ENCODE measurements around the gene HHIP.

DNA sequence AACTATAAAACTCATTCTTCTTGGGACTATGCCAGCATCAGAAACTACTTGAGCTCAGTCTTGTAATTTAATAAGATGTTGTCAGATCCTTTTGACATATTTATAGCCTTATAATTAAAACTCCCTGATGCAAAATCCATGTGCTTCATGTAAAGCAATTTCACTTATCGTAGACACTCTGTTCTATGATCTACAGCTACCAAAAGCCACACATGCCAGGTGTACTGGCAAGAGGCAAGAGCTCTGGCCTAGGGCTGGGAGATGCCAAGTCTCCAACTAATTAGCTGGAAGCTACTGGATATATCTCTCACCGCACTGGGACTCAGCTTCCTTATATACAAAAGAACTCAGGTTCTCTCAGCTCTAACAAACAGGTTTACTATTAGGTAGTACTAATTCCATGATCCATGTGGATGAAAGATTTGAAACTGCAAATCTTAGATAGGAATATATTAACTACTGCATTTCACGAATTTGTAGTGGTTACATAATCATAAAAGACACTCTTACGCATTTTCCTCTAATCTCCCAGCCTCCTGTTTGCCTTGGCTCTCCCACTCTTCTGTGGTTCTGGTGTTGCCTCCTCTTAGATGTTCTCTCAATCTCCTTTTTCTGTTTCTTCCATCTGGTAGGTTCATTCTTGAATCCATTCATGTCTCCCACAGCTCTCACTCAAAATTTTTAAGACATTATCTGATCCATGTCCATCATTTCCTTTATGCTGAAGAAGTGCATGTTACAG lies 103.0 kb downstream of the HHIP start:
- TF ChIP-seq POLR2A (IDR thresholded peaks at IDR 0.05), result no peak
- TF ChIP-seq, protein P1, sequence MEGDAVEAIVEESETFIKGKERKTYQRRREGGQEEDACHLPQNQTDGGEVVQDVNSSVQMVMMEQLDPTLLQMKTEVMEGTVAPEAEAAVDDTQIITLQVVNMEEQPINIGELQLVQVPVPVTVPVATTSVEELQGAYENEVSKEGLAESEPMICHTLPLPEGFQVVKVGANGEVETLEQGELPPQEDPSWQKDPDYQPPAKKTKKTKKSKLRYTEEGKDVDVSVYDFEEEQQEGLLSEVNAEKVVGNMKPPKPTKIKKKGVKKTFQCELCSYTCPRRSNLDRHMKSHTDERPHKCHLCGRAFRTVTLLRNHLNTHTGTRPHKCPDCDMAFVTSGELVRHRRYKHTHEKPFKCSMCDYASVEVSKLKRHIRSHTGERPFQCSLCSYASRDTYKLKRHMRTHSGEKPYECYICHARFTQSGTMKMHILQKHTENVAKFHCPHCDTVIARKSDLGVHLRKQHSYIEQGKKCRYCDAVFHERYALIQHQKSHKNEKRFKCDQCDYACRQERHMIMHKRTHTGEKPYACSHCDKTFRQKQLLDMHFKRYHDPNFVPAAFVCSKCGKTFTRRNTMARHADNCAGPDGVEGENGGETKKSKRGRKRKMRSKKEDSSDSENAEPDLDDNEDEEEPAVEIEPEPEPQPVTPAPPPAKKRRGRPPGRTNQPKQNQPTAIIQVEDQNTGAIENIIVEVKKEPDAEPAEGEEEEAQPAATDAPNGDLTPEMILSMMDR (IDR thresholded peaks at IDR 0.05), result no peak
- no peak for TF ChIP-seq POLR2AphosphoS5 (IDR thresholded peaks at IDR 0.05)
- TF ChIP-seq EP300 (IDR thresholded peaks at IDR 0.05), result no peak
